NCI-H2029 (cell line): ENCODE results near the gene CDK2.
"Not testable (repeated sequence)": the region's sequence is repeated elsewhere in the genome, so short reads cannot be mapped to it uniquely, and the experiment has no call there.

Experiments used
- DNase-seq: peaks from one replicate; lab custom pipeline; 2025; lab: John Stamatoyannopoulos, UW

Gene CDK2

GRCh38 chr12:55982319-55982936, 15.8 kb downstream of the CDK2 start:
- DNase-seq, result no peak

- no peak for DNase-seq
Measured at GRCh38 chr12:55983232-55983842, 16.7 kb downstream of the CDK2 start.

DNA sequence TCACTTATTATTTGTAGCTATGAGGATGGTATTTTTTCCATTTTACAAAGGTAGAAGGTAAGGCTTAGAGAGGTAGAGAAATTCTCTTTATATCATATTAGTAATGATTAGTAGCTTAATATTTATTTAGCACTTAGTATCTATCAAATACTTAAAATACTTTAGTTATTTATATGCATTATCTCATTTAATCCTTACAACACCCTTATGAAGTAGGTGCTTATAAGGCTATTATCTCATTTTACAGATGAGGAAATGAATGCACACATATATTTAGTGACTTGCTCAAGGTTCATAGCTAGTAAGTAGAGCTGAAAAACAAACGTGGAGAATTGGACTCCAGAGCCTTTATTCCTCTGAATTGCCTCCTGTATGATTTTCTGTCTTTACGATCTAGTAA, 18.2 kb downstream of the CDK2 start:
- DNase-seq, result no peak

DNA sequence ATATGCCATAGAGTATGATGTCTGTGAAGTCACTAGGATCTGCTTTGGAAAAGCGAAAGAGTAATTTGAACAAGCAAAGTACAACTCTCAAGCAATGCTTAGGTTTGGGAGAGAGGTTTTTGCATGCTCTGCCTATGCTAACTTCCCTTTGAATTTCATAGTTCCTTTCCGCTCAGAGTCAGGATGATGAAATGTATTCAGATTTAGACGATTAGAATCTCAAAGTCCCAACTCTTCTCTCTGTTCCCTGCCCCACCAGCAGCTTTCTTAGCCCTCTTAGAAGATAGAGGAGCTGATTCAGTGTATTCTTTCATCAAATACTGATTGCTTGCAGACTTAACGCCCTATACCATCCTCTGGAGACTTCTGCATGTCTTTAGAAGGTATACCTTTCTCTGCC, 18.7 kb downstream of the CDK2 start:
- DNase-seq, result no peak

GRCh38 chr12:55985976-55986375, 19.3 kb downstream of the CDK2 start:
- DNase-seq, result not testable (repeated sequence)

GRCh38 chr12:55991110-55991509, 24.5 kb downstream of the CDK2 start:
- no peak for DNase-seq

GRCh38 chr12:55993230-55993853, 26.7 kb downstream of the CDK2 start:
- no peak for DNase-seq

DNA sequence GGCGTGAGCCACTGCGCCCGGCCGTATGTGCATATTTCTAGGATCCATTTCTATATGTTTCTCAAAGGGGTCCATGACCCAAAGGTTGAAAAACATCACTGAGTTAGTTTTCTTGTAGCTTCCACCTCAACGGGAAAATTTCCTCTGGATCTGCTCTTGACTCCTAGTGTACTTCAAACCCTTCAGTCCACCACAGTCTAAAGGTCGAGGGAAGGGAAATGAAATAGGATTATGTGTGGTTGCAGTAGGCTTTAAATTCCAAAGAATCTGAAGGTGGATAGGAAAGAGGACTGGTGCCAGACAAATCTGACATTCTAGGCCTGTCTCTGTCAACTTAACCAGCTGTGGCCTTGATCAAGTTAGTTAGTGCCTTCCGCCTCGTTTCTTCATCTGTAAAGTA, 28.7 kb downstream of the CDK2 start:
- no peak for DNase-seq

GRCh38 chr12:55996201-55996714, 29.6 kb downstream of the CDK2 start:
- DNase-seq, result peak; percentile 53

DNA sequence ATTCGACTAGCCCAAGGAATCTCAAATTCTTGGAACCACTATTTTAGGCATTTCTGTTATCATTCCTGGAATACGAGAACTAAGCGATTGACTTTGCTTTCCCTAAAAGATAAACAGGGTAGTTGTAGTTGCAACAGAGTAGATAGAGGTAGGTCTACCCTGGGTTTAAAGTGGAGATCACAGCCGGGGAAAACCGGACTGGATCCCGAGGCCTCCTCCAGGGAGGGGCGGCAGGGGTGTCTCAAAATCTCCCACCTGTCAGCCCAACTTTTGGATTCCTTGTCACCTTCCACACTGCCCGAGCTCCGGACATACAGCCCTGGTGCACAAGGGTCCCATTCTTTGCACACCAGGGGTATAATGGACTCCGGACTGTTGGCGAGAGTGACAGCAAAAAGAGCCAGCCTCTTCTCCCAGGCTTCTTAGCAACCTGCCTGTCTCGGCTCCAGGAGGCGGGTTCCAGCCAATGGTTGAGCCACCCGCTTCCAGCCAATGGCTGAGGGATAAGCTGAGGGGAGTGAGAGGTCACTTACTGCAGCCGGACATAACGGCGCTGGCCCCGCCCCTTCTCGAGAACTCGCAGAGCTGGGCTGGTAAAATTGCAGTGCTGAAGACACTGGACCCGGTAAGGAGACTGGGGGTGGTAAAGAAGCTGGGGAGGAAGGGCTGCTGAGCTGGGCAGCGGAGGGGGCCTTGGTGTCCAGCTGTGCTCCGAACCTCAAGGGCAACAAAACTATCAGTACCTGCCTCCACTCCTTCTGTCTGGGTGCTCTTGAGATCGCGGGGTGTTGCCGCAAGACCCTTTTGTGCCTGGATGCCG, 30.3 kb downstream of the CDK2 start, which contains the start of gene SUOX:
TSS of gene SUOX (plus strand) at position 562 of the 820 bp plus-strand sequence. CDS start 4,946 bp downstream, outside the sequence.
- DNase-seq, result peak; percentile 94

DNA sequence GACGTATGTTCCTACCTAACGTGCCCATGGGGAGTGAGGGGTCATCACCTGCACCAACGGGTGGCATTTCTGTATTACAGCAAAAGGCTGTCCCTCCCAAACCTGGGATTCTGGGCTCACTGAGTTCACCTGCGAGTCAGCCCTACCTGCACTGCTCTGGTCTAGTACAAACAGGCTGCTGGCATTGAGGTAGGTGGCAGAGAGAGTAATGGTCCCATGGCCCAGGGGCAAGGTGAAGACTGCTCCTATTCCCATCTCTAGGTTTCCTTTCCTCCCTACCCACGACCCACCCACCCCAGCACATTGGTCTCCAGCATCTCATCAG, 30.9 kb downstream of the CDK2 start:
- no peak for DNase-seq

- not testable (repeated sequence) for DNase-seq
Measured at GRCh38 chr12:55999522-55999921, 32.9 kb downstream of the CDK2 start.

DNA sequence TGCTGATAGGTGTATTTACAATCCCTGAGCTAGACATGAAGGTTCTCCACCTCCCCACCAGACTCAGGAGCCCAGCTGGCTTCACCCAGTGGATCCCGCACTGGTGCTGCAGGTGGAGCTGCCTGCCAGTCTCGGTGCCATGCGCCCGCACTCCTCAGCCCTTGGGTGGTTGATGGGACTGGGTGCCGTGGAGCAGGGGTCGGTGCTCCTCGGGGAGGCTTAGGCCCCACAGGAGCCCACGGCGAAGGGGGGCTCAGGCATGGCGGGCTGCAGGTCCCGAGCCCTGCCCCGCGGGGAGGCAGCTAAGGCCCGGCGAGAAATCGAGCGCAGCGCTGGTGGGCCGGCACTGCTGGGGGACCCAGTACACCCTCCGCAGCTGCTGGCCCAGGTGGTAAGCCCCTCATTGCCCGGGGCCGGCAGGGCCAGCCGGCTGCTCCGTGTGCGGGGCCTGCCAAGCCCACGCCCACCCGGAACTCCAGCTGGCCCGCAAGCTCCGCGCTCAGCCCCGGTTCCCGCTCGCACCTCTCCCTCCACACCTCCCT, 33.4 kb downstream of the CDK2 start:
- DNase-seq, result not testable (repeated sequence)

DNA sequence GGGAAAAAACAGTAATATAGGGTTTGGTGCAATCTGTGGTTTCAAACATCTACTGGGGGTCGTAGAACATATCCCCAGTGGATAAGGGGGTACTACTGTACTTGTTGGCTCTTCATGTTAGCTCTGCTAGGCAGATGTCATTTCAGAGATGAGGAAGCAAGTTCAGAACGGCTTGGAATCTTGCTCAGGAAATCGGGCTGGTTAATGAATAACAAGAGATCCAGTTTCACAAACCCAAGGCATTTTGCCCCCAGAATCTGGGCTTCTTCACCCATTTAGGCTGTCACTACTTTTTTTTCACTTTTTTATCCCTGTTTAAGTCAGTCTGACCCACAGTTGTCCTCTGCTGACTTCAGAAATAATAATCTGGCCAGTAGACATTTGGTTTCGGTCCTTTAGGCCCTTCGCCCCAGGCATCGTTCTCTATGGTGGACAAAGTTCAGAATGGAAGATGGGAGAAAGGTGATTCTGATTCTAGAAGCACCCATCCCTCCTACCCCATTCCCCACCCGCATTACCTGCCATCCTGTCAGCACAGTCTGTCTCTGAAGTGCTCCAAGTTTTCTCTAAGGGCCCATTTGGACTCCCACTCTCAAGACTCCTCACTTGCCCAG, 35.0 kb downstream of the CDK2 start:
- DNase-seq, result no peak

- DNase-seq, result not testable (repeated sequence)
Measured at GRCh38 chr12:56003376-56003775, 36.7 kb downstream of the CDK2 start.

DNA sequence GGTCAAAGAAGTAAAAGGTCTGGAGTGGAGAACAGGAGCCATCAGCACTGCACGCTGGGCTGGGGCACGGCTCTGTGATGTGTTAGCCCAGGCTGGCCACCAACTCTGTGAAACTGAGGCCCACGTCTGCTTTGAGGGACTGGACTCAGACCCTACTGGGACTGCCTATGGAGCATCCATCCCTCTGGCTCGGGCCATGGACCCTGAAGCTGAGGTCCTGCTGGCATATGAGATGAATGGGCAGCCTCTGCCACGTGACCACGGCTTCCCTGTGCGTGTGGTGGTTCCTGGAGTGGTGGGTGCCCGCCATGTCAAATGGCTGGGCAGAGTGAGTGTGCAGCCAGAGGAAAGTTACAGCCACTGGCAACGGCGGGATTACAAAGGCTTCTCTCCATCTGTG, 37.6 kb downstream of the CDK2 start:
- no peak for DNase-seq

DNA sequence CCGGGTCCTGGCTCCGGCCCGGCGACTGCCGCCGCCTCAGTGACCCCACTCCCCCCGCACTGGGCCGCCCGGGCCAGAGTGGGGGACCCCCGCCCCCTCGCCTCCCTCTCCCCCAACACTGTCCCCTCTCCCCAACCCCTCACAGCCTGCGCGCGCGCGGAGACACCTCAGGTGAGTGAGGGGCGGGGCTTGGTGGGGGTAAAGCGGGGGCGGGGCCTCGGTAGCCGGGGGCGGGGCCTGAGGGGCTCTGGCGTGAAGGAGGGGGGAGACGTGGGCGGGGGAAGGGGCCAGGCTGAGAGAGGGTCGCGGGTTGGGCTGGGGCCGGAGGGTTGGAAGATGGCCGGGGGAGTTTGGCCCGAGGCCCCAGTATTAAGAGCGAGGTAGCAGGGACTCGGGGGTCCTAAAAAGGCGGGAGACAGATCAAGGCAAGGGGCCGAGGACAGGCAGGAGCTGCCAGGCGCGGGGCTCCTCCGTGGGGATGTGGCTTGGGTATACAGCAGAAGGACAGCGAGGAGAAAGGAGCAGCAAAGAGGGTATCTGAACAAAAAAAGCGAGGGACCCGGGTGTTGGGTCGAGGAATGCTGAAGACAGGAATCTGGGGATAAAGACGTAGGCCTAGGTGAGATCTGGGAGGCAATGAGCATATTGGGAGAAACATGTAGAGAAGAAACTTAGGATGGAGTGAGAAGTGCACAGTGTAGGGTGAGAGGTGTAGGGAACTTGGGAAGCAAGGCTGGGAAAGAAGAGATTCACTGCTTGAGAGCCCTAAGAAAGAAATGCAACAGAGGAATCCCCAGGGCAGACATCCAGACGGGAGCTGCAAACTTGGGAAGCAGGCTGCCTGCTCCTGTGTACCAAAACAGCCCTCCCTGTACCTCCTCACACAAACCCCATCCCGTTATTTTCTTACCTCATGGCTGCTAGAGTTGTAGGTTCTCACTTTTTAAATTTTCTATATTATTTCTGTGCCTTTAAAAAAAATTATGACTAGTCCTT, 41.2 kb downstream of the CDK2 start:
- peak; percentile 28 for DNase-seq

- no peak for DNase-seq
Measured at GRCh38 chr12:56010111-56010570, 43.5 kb downstream of the CDK2 start.

GRCh38 chr12:56011509-56012090, 45.0 kb downstream of the CDK2 start:
- DNase-seq, result no peak

GRCh38 chr12:56013482-56013881, 46.9 kb downstream of the CDK2 start:
- no peak for DNase-seq
